Small intestine (tissue), 7 donors: Measurements from ENCODE around the gene NAV3. TPM values are rescaled to one million over a fixed set of nuclear protein-coding genes. Genes with fewer than 3 reads are reported as not detected.

Source experiments
- DNase-seq, 2 donors: peaks; one replicate each; pipeline versions ENCODE4 v3.0.0 to v3.0.0-alpha.2; 2013
- FAIRE-seq: peaks from 2 replicates; lab custom pipeline; 2012; peaks lifted over from hg19 to GRCh38; lab: Jason Lieb, UNC
- H3K27ac ChIP-seq, 3 donors: one replicate each; pipeline ENCODE4 v1.5.1; 2013; ENCODE audit warnings: low read length in 2 of 3, mild to moderate bottlenecking in 2 of 3, control low read depth in 1 of 3, inconsistent platforms in 1 of 3, low read depth in 1 of 3, moderate library complexity in 1 of 3
- H3K27me3 ChIP-seq, 3 donors: one replicate each; pipeline ENCODE4 v1.6.1; 2013; ENCODE audit warnings: low read length in 3 of 3, inconsistent platforms in 1 of 3; ENCODE audit not compliant: control insufficient read depth in 3 of 3, insufficient read depth in 3 of 3
- H3K36me3 ChIP-seq, 3 donors: one replicate each; pipeline ENCODE4 v1.6.1; 2013; ENCODE audit warnings: low read length in 3 of 3, inconsistent platforms in 1 of 3, low read depth in 1 of 3, mild to moderate bottlenecking in 1 of 3, moderate library complexity in 1 of 3; ENCODE audit not compliant: control insufficient read depth in 3 of 3, insufficient read depth in 2 of 3
- H3K4me1 ChIP-seq, 3 donors: one replicate each; pipeline ENCODE4 v1.6.1; 2013; ENCODE audit warnings: low read length in 2 of 3, inconsistent platforms in 1 of 3, low read depth in 1 of 3, mild to moderate bottlenecking in 1 of 3, moderate library complexity in 1 of 3; ENCODE audit not compliant: control insufficient read depth in 3 of 3, insufficient read depth in 2 of 3
- H3K4me3 ChIP-seq, 3 donors: one replicate each; pipeline ENCODE4 v1.5.1; 2013; ENCODE audit warnings: low read length in 3 of 3, control low read depth in 1 of 3, inconsistent platforms in 1 of 3, low read depth in 1 of 3, mild to moderate bottlenecking in 1 of 3, moderate library complexity in 1 of 3
- H3K9me3 ChIP-seq, 2 donors: one replicate each; pipeline ENCODE4 v1.6.1; 2013; ENCODE audit warnings: low read depth in 1 of 2, low read length in 1 of 2; ENCODE audit not compliant: control insufficient read depth in 2 of 2, insufficient read depth in 1 of 2
- WGBS, 3 donors: extraction: QIAGEN DNeasy Blood & Tissue Kit; methylation state at CpG; one replicate each; pipeline ENCODE4 v1.1.7; 2013; 5-methylcytosine and 5-hydroxymethylcytosine counted together
- polyA plus RNA-seq, 4 donors: library from polyadenylated mRNA; stranded (reverse) in 3 of 4; unstranded in 1 of 4; fragments of 200-250 nt in 3 of 4; fragments of 120-200 nt in 1 of 4; gene quantifications; one replicate each; pipeline versions ENCODE4 v1.2.1 to v1.2.3, GENCODE V29; 2013
- donor health status: healthy with polysubstance abuse.
- donor health status: control.
- donor health status: control.
- donor health status: Bipolar disorder and iron deficiency.
- donor health status: healthy.

NAV3 gene
- polyA plus RNA-seq, 4 donors = 0.36 to 1.9 TPM; not detected in 2

- H3K27ac ChIP-seq = no peak overlapping the region
- no peaks in the 10 kb centered on the region for H3K36me3 ChIP-seq
- WGBS, 3 donors = 69 to 74% (median 73%) methylated on average over 4 of the region's 4 CpGs
- FAIRE-seq = no peak
- H3K4me3 ChIP-seq = no peak overlapping the region
- no peaks in the 10 kb centered on the region for H3K4me1 ChIP-seq
- DNase-seq = no peak
- H3K9me3 ChIP-seq = no peaks in the 10 kb centered on the region
- no peaks in the 10 kb centered on the region for H3K27me3 ChIP-seq
Observed at GRCh38 chr12:78085542-78086182, 255.0 kb downstream of the NAV3 start.

DNA sequence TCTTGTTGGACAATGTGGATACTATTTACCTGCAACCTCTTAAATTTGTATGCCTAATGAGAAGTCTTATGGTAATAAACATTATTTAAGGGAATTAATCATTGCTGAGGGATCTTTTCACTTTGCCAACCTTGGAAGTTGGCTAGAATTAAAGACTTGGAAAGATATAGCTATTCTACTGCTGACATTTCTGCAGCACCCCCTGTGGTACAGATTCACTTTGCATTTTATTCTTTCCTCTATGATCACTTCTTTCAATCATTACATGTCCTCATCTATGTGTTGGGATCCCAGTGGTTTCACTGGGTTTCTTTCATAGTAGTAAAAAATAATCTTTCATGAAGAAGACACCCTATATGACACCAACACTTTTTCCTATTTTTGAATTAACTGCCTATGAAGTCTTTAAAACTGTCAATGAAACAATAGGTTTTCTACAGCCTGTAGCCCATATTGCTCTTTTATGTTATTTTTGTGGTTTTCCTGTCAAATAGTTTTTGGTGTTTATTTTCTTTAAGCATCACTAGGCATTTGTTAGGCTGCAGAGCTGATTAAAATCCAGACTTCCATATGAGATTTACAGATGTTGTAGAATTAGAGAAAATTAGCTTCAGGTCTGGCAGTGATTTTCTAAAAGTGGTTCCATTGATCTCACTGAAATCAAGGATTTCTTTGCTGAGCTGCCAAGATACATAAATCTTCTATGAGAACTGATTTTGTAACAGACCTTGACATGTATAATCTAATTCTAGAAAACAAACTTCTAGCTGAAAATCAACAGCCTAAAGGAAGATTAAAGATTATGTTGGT, 256.1 kb downstream of the NAV3 start:
- Histone ChIP-seq H3K4me1 (no peaks in the 10 kb centered on the region), H3K27me3 (no peaks in the 10 kb centered on the region), H3K9me3 (no peaks in the 10 kb centered on the region), H3K27ac (no peak overlapping the region), H3K36me3 (no peaks in the 10 kb centered on the region), H3K4me3 (no peak overlapping the region)
- DNase-seq = no peak
- FAIRE-seq = no peak

DNA sequence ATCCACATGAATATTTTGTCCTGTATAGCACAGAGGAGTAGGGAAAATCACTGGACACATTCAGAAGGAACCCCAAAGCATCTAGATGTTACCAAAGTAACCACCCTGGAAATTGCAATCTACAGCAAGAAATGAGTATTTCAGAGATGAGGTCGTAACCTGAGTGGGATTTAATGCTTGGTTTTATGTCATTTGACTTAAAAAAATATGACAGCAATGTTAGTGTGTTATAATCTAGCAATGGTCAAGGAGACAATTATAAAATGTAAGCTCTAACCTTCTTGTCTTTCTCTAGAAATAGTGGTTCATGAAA, 256.6 kb downstream of the NAV3 start:
- H3K27ac ChIP-seq = no peak overlapping the region
- H3K36me3 ChIP-seq = no peaks in the 10 kb centered on the region
- H3K4me3 ChIP-seq = no peak overlapping the region
- no peaks in the 10 kb centered on the region for H3K4me1 ChIP-seq
- 57 to 89% (median 79%) methylated on average over 1 of the region's 1 CpG for WGBS, 3 donors
- DNase-seq = no peak
- no peak for FAIRE-seq
- H3K9me3 ChIP-seq = no peaks in the 10 kb centered on the region
- H3K27me3 ChIP-seq = no peaks in the 10 kb centered on the region

DNA sequence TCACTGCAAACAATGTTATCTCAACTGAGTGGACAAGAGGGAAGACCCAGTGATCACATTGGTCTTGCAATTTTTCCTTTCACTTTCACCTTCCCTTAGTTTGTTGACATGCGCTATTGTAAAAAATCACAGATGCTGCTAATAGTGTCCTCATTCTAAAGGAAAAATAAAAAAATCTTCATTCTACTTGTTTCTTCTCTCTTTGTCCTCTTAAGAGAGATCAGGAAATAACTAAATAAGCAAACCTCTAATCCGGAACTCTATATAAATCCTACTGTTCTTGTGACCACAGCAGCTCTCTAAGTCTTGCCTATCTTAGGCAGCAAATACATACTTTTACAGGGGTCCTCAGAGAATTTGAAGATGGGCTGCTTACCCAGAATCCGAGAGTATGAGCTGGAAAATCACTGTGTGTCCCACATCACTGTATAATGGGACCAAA, 257.7 kb downstream of the NAV3 start:
- H3K27me3 ChIP-seq = no peaks in the 10 kb centered on the region
- H3K4me1 ChIP-seq = no peaks in the 10 kb centered on the region
- peak in 1 of 2 donors; percentile 2 for DNase-seq
- FAIRE-seq = no peak
- WGBS, 3 donors = 39 to 51% (median 47%) methylated on average over 3 of the region's 3 CpGs
- no peaks in the 10 kb centered on the region for H3K36me3 ChIP-seq
- no peaks in the 10 kb centered on the region for H3K9me3 ChIP-seq
- H3K27ac ChIP-seq = no peak overlapping the region
- no peak overlapping the region for H3K4me3 ChIP-seq

- Histone ChIP-seq H3K27me3 (no peaks in the 10 kb centered on the region), H3K4me3 (no peak overlapping the region), H3K9me3 (no peaks in the 10 kb centered on the region), H3K27ac (no peak overlapping the region), H3K36me3 (no peaks in the 10 kb centered on the region), H3K4me1 (no peaks in the 10 kb centered on the region)
- FAIRE-seq = peak; percentile 23
- DNase-seq = no peak
Observed at GRCh38 chr12:78090266-78090665, 259.6 kb downstream of the NAV3 start.

- H3K27ac ChIP-seq = no peak overlapping the region
- no peak overlapping the region for H3K4me3 ChIP-seq
- 57 to 83% (median 65%) methylated on average over 1 of the region's 1 CpG for WGBS, 3 donors
- H3K9me3 ChIP-seq = no peaks in the 10 kb centered on the region
- H3K27me3 ChIP-seq = no peaks in the 10 kb centered on the region
- H3K36me3 ChIP-seq = no peaks in the 10 kb centered on the region
- no peak for DNase-seq
- H3K4me1 ChIP-seq = no peaks in the 10 kb centered on the region
- FAIRE-seq = no peak
Observed at GRCh38 chr12:78095623-78096022, 264.9 kb downstream of the NAV3 start.

DNA sequence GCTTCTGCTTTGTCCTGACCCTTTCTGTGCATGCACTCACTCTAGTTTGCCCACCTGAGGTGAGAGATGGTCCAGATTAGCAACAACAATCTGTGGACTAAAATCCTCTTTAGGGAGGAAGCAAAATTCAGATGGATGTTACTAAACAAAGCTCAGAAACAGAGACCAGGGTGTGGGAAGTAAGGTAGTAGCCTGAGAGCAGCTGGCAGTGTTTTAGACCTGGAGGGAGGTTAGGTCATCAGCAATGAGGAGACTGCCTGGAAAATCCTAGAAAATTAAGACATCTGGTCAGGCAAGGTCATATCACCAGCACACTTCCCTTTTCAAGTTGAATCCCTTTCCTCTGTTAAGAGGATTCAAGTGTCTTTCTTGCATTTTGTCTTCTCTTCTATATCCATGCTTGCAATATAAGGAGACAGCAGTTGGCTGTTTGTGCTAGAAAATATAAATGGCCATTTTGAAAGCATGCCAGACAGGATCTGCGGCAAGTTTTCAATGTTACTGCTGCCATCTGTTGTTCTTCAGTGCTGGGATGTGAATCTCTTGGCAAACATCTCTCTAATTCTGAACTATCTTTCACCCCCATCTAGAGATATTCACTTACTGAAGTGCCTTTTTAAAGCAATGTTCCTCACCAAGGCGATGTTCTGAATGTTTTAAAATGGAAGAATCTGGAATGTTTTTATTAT, 266.4 kb downstream of the NAV3 start:
- peak overlapping the region in 1 of 3 donors; percentile 16 for H3K27ac ChIP-seq
- H3K9me3 ChIP-seq = no peaks in the 10 kb centered on the region
- H3K4me3 ChIP-seq = no peak overlapping the region
- H3K27me3 ChIP-seq = no peaks in the 10 kb centered on the region
- 54 to 78% (median 76%) methylated on average over 2 of the region's 2 CpGs for WGBS, 3 donors
- DNase-seq (peak in 1 of 2 donors; percentile 14), FAIRE-seq (no peak)
- H3K4me1 ChIP-seq = no peaks in the 10 kb centered on the region
- no peaks in the 10 kb centered on the region for H3K36me3 ChIP-seq

- no peaks in the 10 kb centered on the region for H3K27me3 ChIP-seq
- no peak overlapping the region for H3K27ac ChIP-seq
- no peaks in the 10 kb centered on the region for H3K9me3 ChIP-seq
- 13 to 52% (median 41%) methylated on average over 2 of the region's 2 CpGs for WGBS, 3 donors
- no peak overlapping the region for H3K4me3 ChIP-seq
- H3K4me1 ChIP-seq = no peaks in the 10 kb centered on the region
- no peaks in the 10 kb centered on the region for H3K36me3 ChIP-seq
- no peak for DNase-seq
- FAIRE-seq = no peak
Observed at GRCh38 chr12:78099806-78100205, 269.1 kb downstream of the NAV3 start.
